Hematopoietic multipotent progenitor cell treated with erythropoietin and hydrocortisone succinate and interleukin-3 and kit ligand, for 4 days (in vitro differentiated cells): ENCODE measurements around the gene CLIC2.
A peak's percentile ranks its signal among the peaks of the same experiment; 100 is the strongest.
"Not testable (repeated sequence)": the region's sequence is repeated elsewhere in the genome, so short reads cannot be mapped to it uniquely, and the experiment has no call there.

Experiments
- DNase-seq: peaks from one replicate; pipeline ENCODE4 v3.0.0-alpha.2; 2015

The CLIC2 gene

GRCh38 chrX:155334486-155335336, at the start of gene CLIC2:
TSS of gene CLIC2 (minus strand) at chrX:155334614. CDS start at chrX:155334427, 187 bp downstream.
- peak; percentile 93 for DNase-seq

GRCh38 chrX:155382529-155382967, 48.1 kb upstream of the CLIC2 start:
- not testable (repeated sequence) for DNase-seq

- not testable (repeated sequence) for DNase-seq
Measured at GRCh38 chrX:155381843-155382528, 47.6 kb upstream of the CLIC2 start, which contains the start of gene F8A2. TSS of gene F8A2 (plus strand) at chrX:155382095. CDS start at chrX:155382115, 20 bp downstream.

- DNase-seq, result not testable (repeated sequence)
Measured at GRCh38 chrX:155379802-155380201, 45.4 kb upstream of the CLIC2 start.

DNA sequence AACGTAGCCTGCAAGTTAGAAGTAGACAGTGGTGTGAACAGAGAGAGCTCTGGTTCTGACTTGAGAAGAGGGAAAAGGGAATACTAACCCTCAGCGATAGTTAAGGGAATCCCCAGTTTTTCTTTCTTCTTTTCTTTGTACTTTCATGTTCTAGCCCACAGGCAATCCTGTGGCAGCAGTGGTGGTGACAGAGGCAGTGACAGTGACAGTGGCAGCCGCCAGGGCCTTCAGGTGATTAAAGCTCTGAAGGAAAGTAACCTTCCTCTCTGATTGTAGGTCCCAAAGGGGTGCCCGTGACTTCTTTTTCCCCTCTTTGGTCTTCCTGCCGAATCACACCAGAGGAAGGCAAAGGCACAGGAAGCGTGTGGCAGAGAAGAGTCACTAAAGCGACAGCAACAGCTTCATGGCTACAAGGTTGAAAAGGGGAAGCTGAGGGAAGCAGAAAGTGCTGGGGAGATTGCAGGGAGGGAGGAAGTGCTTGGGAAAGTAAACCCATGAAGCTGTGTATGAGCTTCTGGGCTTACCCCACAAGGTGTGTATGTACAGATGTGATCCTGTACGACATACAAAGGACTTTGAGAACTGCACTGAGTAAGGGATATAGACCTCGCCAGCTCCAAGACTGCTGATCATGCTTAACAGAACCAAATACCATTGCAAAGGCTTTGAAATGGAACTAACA, 39.5 kb upstream of the CLIC2 start:
- DNase-seq, result not testable (repeated sequence)

DNA sequence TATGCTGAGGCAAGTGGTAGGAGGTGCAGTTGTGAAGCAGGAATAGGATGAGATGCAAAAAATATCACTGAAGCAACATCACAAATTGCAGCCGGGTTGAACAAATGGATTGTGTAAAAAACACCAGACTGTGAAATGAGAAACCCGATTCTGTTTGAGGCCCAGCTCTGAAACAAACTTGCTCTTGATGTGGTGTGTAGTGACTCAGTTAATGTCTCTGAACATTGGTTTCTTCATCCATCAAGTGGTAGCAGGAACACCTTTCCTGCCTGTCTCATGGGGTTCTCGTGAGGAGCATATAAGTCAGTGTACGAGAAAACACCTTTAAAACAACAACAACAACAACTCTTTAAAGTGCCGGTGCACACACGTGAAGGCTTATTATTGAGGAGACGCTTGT, 29.3 kb upstream of the CLIC2 start:
- DNase-seq, result not testable (repeated sequence)

DNA sequence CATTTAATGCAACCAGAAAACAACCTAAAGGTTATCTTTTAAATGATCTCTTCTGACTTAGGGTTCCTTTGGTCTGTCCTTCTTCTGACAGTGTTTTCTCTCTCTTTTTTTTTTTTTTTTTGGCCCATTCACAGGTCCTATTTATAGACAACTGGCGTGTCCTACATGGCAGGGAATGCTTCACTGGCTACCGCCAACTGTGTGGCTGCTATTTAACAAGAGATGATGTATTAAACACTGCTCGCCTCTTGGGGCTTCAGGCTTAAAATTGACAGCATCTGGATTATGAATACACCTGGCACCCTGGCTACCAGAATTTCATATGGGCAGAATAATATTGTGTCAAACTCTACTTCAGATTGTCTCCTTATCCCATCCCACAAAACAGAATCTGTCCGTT, 15.0 kb upstream of the CLIC2 start:
- DNase-seq, result not testable (repeated sequence)

DNA sequence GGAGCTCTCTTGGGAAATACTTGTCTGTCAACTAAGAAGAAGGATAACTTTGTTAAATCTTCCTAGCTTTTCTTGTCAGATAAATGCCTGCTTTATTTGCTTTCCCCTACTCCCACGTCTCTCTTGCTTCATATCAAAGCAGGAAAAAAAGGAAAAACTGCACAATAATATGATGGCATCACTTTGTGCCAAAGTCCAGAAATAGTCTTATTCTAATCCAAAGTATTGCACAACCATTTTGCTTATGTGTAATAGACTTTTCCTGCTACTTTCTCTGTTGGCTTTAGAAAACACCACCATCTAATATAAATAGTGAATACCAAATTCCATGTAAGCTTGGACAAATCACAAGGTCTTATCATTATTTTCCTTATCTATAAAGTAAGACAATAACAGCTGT, 11.3 kb upstream of the CLIC2 start:
- not testable (repeated sequence) for DNase-seq

- not testable (repeated sequence) for DNase-seq
Measured at GRCh38 chrX:155335337-155335712, 911 bp upstream of the CLIC2 start.

DNA sequence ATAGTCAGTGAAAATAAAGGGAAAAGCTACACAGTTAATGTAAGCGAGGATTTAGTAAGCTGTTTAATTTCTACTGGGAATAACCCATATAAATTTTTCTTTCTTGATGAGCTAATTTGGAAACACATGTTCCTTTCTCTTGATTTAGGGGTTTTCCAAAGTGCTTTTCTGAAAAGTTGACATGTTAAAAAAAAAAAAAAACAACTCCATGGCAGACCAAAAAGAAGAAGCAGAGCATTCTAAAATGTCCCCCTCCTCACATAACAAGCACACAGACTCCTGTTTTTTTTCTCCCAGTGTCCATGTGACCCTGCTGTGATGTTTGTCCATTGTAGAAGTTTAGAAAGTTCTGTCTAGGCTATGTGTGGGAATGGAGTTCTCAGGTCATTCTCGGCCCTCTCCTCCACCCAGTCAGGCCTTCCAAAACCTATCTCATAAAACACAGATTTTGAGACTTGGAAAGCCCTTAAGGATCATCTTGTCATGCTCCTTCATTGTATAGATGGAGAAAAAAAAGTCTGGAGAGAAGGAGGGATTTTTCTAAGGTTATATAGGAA, 792 bp downstream of the CLIC2 start:
- DNase-seq, result peak; percentile 8

DNA sequence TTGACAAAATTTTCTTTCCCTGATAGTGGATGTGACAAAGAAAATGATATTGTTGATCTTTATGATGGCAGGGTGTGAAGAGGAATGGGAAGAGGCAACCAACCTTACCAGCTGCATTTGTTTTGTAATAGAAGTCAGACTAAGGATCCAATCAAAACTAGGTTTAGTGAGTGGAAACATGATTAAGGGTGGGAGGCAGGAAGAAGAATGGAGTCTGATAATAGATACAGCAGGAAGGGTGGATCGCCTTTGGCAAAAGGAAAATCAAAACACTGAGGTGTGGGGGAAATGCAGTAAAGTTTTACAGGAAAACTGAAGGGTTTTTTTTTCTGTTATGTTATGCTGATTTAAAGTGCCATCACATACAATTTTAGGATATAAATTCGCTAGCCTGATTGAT, 3.4 kb downstream of the CLIC2 start:
- no peak for DNase-seq

DNA sequence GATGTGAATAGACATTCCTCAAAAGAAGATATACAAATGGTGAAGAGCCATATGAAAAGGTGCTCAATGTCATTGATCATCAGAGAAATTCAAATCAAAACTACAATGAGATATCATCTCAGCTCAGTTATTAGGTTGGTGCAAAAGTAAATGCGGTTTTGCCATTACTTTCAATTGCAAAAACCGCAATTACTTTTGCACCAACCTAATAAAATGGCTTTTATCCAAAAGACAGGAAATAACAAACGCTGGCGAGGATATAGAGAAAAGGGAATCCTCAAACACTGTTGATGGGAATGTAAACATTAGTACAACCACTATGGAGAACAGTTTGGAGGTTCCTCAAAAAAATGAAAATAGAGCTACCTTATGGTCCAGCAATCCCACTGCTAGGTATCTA, 5.1 kb downstream of the CLIC2 start:
- DNase-seq, result no peak

DNA sequence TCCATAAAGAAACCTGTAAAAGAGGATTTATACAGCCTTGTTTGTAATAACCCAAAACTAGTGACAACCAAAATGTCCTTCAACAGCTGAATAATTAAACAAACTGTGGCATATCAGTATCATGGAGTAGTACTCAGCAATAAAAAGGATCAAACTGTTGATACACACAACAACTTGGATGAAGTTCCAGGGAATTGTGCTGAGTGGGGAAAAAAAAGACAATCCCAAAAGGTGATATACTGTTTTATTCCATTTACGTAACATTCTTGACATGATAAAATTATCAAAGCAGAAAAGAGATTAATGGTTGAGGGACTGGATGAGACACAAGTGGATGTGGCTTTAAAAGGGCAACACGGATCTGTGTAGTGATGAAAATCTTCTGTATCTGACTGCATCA, 7.8 kb downstream of the CLIC2 start:
- DNase-seq, result no peak

GRCh38 chrX:155314260-155314659, 20.2 kb downstream of the CLIC2 start:
- no peak for DNase-seq

DNA sequence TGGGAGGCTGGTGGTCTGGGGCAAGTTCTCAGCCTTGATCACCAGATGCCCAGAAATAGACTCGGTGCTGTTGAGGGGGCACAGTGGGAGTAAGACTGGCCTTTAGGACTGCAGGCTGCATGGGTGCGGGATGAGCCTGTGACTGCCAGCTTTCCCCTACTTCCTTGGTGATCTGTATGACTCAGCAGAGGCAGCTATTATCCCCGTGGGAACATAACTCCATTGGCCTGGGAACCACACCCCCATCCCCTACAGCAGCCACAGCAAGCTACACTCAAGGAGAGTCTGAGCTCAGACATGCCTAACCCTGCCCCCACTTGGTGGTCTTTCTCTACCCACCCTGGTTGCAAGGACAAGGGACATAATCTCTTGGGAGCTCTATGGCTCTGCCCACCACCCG, 20.6 kb downstream of the CLIC2 start:
- no peak for DNase-seq

- DNase-seq, result no peak
Measured at GRCh38 chrX:155293771-155294170, 40.6 kb downstream of the CLIC2 start.

GRCh38 chrX:155279873-155280272, 54.5 kb downstream of the CLIC2 start:
- no peak for DNase-seq

- no peak for DNase-seq
Measured at GRCh38 chrX:155270969-155271368, 63.4 kb downstream of the CLIC2 start.

GRCh38 chrX:155267995-155268394, 66.4 kb downstream of the CLIC2 start:
- not testable (repeated sequence) for DNase-seq

- DNase-seq, result no peak
Measured at GRCh38 chrX:155266439-155266838, 68.0 kb downstream of the CLIC2 start.

DNA sequence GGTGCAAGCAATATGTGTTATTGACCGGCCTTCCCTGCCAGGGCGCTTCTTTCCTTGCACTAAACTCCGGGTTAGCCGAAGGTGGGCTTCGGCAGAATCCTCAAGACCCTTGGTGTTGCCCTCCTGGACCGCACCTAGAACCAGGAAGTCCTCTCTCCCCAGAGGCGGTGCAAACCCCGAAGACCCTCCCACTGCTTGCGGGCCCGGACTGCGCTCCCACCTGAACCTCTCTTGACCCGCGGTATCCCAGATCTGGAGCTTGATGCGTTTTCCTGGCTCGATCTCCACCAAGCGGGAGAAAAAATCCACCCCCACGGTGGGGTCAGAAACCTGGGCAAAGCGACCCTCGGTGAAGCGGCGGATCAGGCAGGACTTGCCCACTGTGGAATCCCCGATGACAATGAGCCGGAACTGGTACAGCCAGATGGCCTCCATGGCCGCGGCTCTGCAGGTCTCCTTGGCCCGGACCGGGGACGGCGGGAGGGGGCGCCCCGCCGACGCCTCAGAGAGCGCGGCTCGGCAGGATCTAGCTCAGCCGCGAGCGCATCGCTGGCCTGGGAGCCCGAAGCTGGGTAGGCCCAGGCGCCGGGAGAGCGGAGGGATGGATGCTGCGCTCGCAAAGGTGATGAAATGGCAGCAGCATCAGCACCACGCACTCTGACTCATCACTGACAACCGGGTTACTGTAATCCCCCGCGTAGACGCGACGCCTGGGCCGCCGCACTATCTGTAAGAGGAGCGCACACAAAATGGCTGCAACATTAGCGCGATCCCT, 70.4 kb downstream of the CLIC2 start, which contains the start of gene RAB39B:
Gene RAB39B, minus strand, starts transcription at position 638 of the 775 bp plus-strand sequence. Its CDS starts 203 bp downstream, at position 435.
- peak; percentile 82 for DNase-seq
